A549 (cell line): ENCODE data around the gene IFIT1B. TPM values are rescaled to one million over a fixed set of nuclear protein-coding genes. Genes with fewer than 3 reads are reported as not detected.

Experiments
- ATAC-seq, 2 experiments: fragments of 200-7000 bp in 1 of 2; fragments of >200 bp in 1 of 2; cut with Nextera tagmentation in 1 of 2; cut with Tn5 transposase in 1 of 2; 3 replicates each; pipeline versions ENCODE4 v1.8.0 to v1.9.1; 2018 to 2020; ENCODE audit warnings: mild to moderate bottlenecking in 1 of 2, moderate library complexity in 1 of 2
- CTCF ChIA-PET: fragments of 300-600 bp; sonication (Branson Sonifier 250); formaldehyde crosslinking; extraction: SDS; loops from one replicate; lab custom pipeline; 2021; ENCODE audit warnings: antibody characterized with exemption, inconsistent platforms; lab: Yijun Ruan, JAX
- POLR2A ChIA-PET: fragments of 350-600 bp; formaldehyde crosslinking; extraction: SDS; loops from one replicate; lab custom pipeline; 2021; ENCODE audit warnings: antibody characterized with exemption, inconsistent platforms; lab: Yijun Ruan, JAX
- DNase-seq, 2 experiments: peaks; one replicate each; pipeline versions ENCODE4 v3.0.0 to v3.0.0-alpha.2; 2011 to 2016; ENCODE audit warnings: low read depth in 1 of 2, low spot score in 1 of 2
- FAIRE-seq: peaks from 2 replicates; lab custom pipeline; 2011; peaks lifted over from hg19 to GRCh38; lab: Jason Lieb, UNC
- H3K27ac ChIP-seq, 2 experiments: fragments of >200 bp; sonication (Bioruptor Twin); formaldehyde crosslinking; 3 replicates each; pipeline ENCODE4 v1.5.1; 2016 to 2017
- H3K4me1 ChIP-seq: fragments of >200 bp; sonication (Bioruptor Twin); formaldehyde crosslinking; 3 replicates; pipeline ENCODE4 v1.6.1; 2016
- H3K4me2 ChIP-seq: fragments of >200 bp; sonication (Bioruptor Twin); formaldehyde crosslinking; 3 replicates; pipeline ENCODE4 v1.6.1; 2016
- H3K4me3 ChIP-seq: fragments of >200 bp; sonication (Bioruptor Twin); formaldehyde crosslinking; 3 replicates; pipeline ENCODE4 v1.5.1; 2016
- H3K9me3 ChIP-seq: fragments of >200 bp; sonication (Bioruptor Twin); formaldehyde crosslinking; 3 replicates; pipeline ENCODE4 v1.6.1; 2016
- CBX8 ChIP-seq: fragments of 200-600 bp; sonication (generic); IDR thresholded peaks from 2 replicates; pipeline ENCODE4 v1.6.1; 2016
- CEBPB ChIP-seq, 2 experiments: fragments of >200 bp in 1 of 2; sonication (Bioruptor Twin) in 1 of 2; formaldehyde crosslinking in 1 of 2; IDR thresholded peaks; 2 replicates each; pipeline ENCODE4 v1.6.1; 2012 to 2016
- EHMT2 ChIP-seq: fragments of 200-600 bp; sonication (generic); IDR thresholded peaks from 2 replicates; pipeline ENCODE4 v1.6.1; 2016; ENCODE audit warnings: antibody characterized with exemption, low read depth, mild to moderate bottlenecking, moderate library complexity
- ESRRA ChIP-seq: fragments of 150-350 bp; IDR thresholded peaks from 2 replicates; pipeline ENCODE4 v1.6.1; 2014; ENCODE audit warnings: mild to moderate bottlenecking, low read length, borderline replicate concordance
- GATA3 ChIP-seq: IDR thresholded peaks from 2 replicates; pipeline ENCODE4 v1.6.1; 2012; ENCODE audit warnings: borderline replicate concordance
- HDAC2 ChIP-seq: fragments of 200-600 bp; sonication (generic); IDR thresholded peaks from 2 replicates; pipeline ENCODE4 v1.6.1; 2016
- HEYL ChIP-seq: fragments of 250-450 bp; sonication (Bioruptor Pico); IDR thresholded peaks from 2 replicates; pipeline ENCODE4 v1.8.0; 2021; ENCODE audit warnings: mild to moderate bottlenecking, moderate library complexity
- HOXA7 ChIP-seq: fragments of 250-450 bp; sonication (Bioruptor Pico); IDR thresholded peaks from 2 replicates; pipeline ENCODE4 v1.5.0; 2020; ENCODE audit warnings: mild to moderate bottlenecking, moderate library complexity
- JUNB ChIP-seq: fragments of >200 bp; sonication (Bioruptor Twin); formaldehyde crosslinking; IDR thresholded peaks from 2 replicates; pipeline ENCODE4 v1.6.1; 2016
- NFE2L2 ChIP-seq: fragments of 150-350 bp; conservative IDR thresholded peaks from 2 replicates; pipeline ENCODE4 v1.6.1; 2014; ENCODE audit warnings: low read length
- NR3C1 ChIP-seq: fragments of >200 bp; sonication (Bioruptor Twin); formaldehyde crosslinking; IDR thresholded peaks from 3 replicates; pipeline ENCODE4 v1.6.1; 2017
- POLR2AphosphoS2 ChIP-seq: conservative IDR thresholded peaks from 2 replicates; pipeline ENCODE4 v1.6.1; 2012; ENCODE audit warnings: low read length, improper control_type of control experiment, inconsistent platforms
- RFX5 ChIP-seq: fragments of 450-650 bp; IDR thresholded peaks from 2 replicates; pipeline ENCODE4 v1.7.1; 2014; ENCODE audit warnings: antibody characterized with exemption, mild to moderate bottlenecking, moderate library complexity
- RNF2 ChIP-seq: fragments of 200-600 bp; sonication (generic); IDR thresholded peaks from 2 replicates; pipeline ENCODE4 v1.6.1; 2016; ENCODE audit warnings: low read depth, mild to moderate bottlenecking, antibody characterized with exemption, moderate library complexity, borderline replicate concordance
- TFCP2L1 ChIP-seq: fragments of 250-450 bp; sonication (Bioruptor Pico); IDR thresholded peaks from 2 replicates; pipeline ENCODE4 v1.5.0; 2021; ENCODE audit warnings: mild to moderate bottlenecking
- ZFP36 ChIP-seq: fragments of 450-650 bp; IDR thresholded peaks from 2 replicates; pipeline ENCODE4 v1.6.1; 2014; ENCODE audit warnings: borderline replicate concordance; ENCODE audit not compliant: partially characterized antibody
- WGBS: methylation state at CpG from one replicate; pipeline ENCODE4 v1.1.6; 2017; ENCODE audit errors: missing lambda C conversion rate; 5-methylcytosine and 5-hydroxymethylcytosine counted together
- polyA plus RNA-seq, 4 experiments: library from polyadenylated mRNA; depleted of rRNA in 3 of 4; stranded (reverse); fragments of >200 nt; fragmentation: RNase III in 1 of 4; extraction: RNeasy Plus Mini Kit Qiagen cat#74134 plus additional on column Dnase treatment in 1 of 4; gene quantifications; 2 replicates in 3 of 4; 3 replicates in 1 of 4; pipeline ENCODE4 v1.2.3, GENCODE V29; 2011 to 2017
- TF ChIP-seq, protein P1 (sequence below): IDR thresholded peaks from 2 replicates; pipeline ENCODE4 v1.6.1; 2012
- TF ChIP-seq, protein P2 (sequence below): fragments of >200 bp; sonication (Bioruptor Twin); formaldehyde crosslinking; IDR thresholded peaks from 3 replicates; pipeline ENCODE4 v1.6.1; 2016
- TF ChIP-seq, protein P3 (sequence below): fragments of 450-650 bp; IDR thresholded peaks from 2 replicates; pipeline ENCODE4 v1.6.1; 2014; ENCODE audit warnings: antibody characterized with exemption
- TF ChIP-seq, protein P4 (sequence below): fragments of 200-600 bp; sonication (generic); IDR thresholded peaks from 2 replicates; pipeline ENCODE4 v1.6.1; 2016; ENCODE audit warnings: antibody characterized with exemption, mild to moderate bottlenecking, moderate library complexity
- TF ChIP-seq, protein P5 (sequence below): fragments of 250-450 bp; sonication (Bioruptor Pico); IDR thresholded peaks from 2 replicates; pipeline ENCODE4 v1.5.0; 2021; ENCODE audit warnings: mild to moderate bottlenecking, moderate library complexity, borderline replicate concordance
- TF ChIP-seq, protein P6 (sequence below): fragments of >200 bp; sonication (Bioruptor Twin); formaldehyde crosslinking; IDR thresholded peaks from 2 replicates; pipeline ENCODE4 v1.6.1; 2016
- TF ChIP-seq, protein P7 (sequence below): IDR thresholded peaks from 2 replicates; pipeline ENCODE4 v1.6.1; 2012; ENCODE audit warnings: low read depth, borderline replicate concordance

Gene IFIT1B
- polyA plus RNA-seq, 2 of the 4 experiments (the other 2 are of a cell fraction) = not detected

DNA sequence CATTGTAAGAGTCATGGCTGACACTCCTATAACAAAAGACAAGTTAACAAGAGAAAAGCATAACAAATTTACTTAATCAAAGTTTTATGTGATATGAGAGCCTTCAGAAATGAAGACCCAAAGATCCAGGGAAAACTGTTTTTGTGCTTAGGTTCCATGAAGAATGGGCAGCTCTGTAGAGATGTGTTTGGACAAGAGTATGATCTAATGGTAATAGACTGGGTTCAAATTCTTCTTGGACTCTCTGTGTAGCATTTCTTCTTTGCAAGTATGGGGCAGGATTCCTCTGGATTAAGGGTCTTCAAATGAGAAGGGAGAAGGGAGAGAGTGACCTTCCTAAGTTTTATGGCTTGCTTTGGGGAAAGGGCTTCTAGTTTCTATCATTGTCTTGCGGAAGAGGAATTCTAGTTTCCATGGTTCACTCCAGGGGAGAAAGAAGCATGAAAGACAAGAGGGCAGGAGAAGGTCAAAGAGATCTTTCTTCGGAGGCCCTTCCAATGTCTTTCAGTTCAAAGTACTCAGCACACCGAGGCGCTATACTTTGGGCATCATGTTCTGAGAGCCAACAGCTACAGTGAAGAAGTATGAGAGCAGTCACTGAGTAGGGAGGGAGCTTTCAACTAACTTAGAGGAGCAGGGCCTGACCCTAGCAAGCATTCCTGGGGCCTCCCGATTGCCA lies 34.6 kb upstream of the IFIT1B start:
- no peak for ATAC-seq
- TF ChIP-seq, protein P1, sequence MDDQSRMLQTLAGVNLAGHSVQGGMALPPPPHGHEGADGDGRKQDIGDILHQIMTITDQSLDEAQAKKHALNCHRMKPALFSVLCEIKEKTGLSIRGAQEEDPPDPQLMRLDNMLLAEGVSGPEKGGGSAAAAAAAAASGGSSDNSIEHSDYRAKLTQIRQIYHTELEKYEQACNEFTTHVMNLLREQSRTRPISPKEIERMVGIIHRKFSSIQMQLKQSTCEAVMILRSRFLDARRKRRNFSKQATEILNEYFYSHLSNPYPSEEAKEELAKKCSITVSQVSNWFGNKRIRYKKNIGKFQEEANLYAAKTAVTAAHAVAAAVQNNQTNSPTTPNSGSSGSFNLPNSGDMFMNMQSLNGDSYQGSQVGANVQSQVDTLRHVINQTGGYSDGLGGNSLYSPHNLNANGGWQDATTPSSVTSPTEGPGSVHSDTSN = no peak
- TF ChIP-seq CEBPB (IDR thresholded peaks at IDR 0.05) = no peak
- TF ChIP-seq, protein P2, sequence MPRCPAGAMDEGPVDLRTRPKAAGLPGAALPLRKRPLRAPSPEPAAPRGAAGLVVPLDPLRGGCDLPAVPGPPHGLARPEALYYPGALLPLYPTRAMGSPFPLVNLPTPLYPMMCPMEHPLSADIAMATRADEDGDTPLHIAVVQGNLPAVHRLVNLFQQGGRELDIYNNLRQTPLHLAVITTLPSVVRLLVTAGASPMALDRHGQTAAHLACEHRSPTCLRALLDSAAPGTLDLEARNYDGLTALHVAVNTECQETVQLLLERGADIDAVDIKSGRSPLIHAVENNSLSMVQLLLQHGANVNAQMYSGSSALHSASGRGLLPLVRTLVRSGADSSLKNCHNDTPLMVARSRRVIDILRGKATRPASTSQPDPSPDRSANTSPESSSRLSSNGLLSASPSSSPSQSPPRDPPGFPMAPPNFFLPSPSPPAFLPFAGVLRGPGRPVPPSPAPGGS = no peak
- TF ChIP-seq GATA3 = no peak
- TF ChIP-seq, protein P3, sequence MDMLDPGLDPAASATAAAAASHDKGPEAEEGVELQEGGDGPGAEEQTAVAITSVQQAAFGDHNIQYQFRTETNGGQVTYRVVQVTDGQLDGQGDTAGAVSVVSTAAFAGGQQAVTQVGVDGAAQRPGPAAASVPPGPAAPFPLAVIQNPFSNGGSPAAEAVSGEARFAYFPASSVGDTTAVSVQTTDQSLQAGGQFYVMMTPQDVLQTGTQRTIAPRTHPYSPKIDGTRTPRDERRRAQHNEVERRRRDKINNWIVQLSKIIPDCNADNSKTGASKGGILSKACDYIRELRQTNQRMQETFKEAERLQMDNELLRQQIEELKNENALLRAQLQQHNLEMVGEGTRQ = no peak
- TF ChIP-seq TFCP2L1 (CRISPR knock-in tag) = no peak
- TF ChIP-seq, protein P4, sequence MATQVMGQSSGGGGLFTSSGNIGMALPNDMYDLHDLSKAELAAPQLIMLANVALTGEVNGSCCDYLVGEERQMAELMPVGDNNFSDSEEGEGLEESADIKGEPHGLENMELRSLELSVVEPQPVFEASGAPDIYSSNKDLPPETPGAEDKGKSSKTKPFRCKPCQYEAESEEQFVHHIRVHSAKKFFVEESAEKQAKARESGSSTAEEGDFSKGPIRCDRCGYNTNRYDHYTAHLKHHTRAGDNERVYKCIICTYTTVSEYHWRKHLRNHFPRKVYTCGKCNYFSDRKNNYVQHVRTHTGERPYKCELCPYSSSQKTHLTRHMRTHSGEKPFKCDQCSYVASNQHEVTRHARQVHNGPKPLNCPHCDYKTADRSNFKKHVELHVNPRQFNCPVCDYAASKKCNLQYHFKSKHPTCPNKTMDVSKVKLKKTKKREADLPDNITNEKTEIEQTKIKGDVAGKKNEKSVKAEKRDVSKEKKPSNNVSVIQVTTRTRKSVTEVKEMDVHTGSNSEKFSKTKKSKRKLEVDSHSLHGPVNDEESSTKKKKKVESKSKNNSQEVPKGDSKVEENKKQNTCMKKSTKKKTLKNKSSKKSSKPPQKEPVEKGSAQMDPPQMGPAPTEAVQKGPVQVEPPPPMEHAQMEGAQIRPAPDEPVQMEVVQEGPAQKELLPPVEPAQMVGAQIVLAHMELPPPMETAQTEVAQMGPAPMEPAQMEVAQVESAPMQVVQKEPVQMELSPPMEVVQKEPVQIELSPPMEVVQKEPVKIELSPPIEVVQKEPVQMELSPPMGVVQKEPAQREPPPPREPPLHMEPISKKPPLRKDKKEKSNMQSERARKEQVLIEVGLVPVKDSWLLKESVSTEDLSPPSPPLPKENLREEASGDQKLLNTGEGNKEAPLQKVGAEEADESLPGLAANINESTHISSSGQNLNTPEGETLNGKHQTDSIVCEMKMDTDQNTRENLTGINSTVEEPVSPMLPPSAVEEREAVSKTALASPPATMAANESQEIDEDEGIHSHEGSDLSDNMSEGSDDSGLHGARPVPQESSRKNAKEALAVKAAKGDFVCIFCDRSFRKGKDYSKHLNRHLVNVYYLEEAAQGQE = no peak
- no peak for TF ChIP-seq NFE2L2
- TF ChIP-seq HOXA7 = no peak
- no peak for TF ChIP-seq JUNB
- no peak for TF ChIP-seq HDAC2
- no peak for TF ChIP-seq HEYL (CRISPR knock-in tag)
- TF ChIP-seq POLR2AphosphoS2 = no peak
- WGBS = 78% methylated on average over 5 of the region's 5 CpGs
- H3K27ac ChIP-seq = peak overlapping the region; percentile 5 to 45; a peak in 4 of 6 replicates
- H3K4me1 ChIP-seq = peaks cover 28% of the 10 kb centered on the region
- ChIA-PET POLR2A (interaction anchor here (1.8 kb wide), 1 partner anchor 15 kb away, joined by 5 read pairs; the partner anchor contains the start of gene IFIT3), CTCF (interaction anchor here (0.6 to 1.3 kb wide), 3 partner anchors 11 to 26 kb away, joined by 3 read pairs; no protein-coding TSS in a partner anchor)
- no peak overlapping the region for H3K4me3 ChIP-seq
- no peak for FAIRE-seq
- no peaks in the 10 kb centered on the region for H3K9me3 ChIP-seq
- no peak for DNase-seq
- peak overlapping the region; percentile 51 for H3K4me2 ChIP-seq

DNA sequence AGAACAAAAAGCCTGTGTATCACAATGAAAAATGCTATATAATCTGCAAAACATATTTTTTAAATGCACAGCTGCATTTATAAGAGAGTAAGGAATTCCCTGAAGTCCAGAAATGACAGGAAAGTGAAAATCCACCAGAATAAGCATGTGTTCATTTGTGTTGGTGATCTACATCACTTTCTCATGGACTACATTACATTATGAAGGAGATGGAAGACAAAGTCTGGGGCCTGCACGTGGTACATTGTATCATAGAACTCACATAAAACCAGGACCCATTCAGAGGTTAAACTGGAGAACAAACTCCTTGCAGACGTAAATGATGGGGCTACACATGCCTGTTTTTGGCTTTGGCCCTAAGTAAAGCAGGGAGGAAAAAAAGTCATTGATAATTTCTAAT lies 33.7 kb upstream of the IFIT1B start:
- CTCF ChIA-PET = interaction anchor here (1.0 kb wide), 1 partner anchor 25 kb away, joined by 3 read pairs; no protein-coding TSS in a partner anchor
- TF ChIP-seq, protein P5, sequence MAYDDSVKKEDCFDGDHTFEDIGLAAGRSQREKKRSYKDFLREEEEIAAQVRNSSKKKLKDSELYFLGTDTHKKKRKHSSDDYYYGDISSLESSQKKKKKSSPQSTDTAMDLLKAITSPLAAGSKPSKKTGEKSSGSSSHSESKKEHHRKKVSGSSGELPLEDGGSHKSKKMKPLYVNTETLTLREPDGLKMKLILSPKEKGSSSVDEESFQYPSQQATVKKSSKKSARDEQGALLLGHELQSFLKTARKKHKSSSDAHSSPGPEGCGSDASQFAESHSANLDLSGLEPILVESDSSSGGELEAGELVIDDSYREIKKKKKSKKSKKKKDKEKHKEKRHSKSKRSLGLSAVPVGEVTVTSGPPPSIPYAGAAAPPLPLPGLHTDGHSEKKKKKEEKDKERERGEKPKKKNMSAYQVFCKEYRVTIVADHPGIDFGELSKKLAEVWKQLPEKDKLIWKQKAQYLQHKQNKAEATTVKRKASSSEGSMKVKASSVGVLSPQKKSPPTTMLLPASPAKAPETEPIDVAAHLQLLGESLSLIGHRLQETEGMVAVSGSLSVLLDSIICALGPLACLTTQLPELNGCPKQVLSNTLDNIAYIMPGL (CRISPR knock-in tag) = no peak
- no peak for TF ChIP-seq CBX8
- TF ChIP-seq, protein P6, sequence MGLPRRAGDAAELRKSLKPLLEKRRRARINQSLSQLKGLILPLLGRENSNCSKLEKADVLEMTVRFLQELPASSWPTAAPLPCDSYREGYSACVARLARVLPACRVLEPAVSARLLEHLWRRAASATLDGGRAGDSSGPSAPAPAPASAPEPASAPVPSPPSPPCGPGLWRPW = no peak
- no peak for TF ChIP-seq RNF2
- TF ChIP-seq ZFP36 = no peak
- TF ChIP-seq, protein P7, sequence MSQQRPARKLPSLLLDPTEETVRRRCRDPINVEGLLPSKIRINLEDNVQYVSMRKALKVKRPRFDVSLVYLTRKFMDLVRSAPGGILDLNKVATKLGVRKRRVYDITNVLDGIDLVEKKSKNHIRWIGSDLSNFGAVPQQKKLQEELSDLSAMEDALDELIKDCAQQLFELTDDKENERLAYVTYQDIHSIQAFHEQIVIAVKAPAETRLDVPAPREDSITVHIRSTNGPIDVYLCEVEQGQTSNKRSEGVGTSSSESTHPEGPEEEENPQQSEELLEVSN = no peak
- no peak for TF ChIP-seq HOXA7
- TF ChIP-seq JUNB = no peak
- no peak for TF ChIP-seq ESRRA
- no peak for TF ChIP-seq RFX5
- TF ChIP-seq EHMT2 = no peak
- no peak for TF ChIP-seq NR3C1
- no peak overlapping the region for H3K4me3 ChIP-seq
- no peaks in the 10 kb centered on the region for H3K9me3 ChIP-seq
- no peak overlapping the region for H3K27ac ChIP-seq
- WGBS = 75% methylated on average over 2 of the region's 2 CpGs
- H3K4me1 ChIP-seq = peaks cover 28% of the 10 kb centered on the region
- no peak for DNase-seq
- no peak for FAIRE-seq
- POLR2A ChIA-PET = no interaction called here
- ATAC-seq = no peak
- no peak overlapping the region for H3K4me2 ChIP-seq
